T-helper 2 cell treated with Interferon-gamma antibody and Interleukin-4, amounts not matched to agents 5 μg/mL and 100 μg/mL, for 36 hours (primary cell): ENCODE data around the gene ZBTB16.

Experiments used
- DNase-seq: peaks from one replicate; pipeline ENCODE4 v3.0.0; 2021; ENCODE audit warnings: low spot score
- H3K27ac Mint-ChIP-seq: one replicate; pipeline ENCODE4 v1.8.0; 2021; ENCODE audit warnings: mild to moderate bottlenecking, mixed read lengths
- H3K27me3 Mint-ChIP-seq: one replicate; pipeline ENCODE4 v1.8.0; 2021; ENCODE audit warnings: low read depth, mixed read lengths
- H3K36me3 Mint-ChIP-seq: one replicate; pipeline ENCODE4 v1.8.0; 2021; ENCODE audit warnings: low read depth, mixed read lengths
- H3K4me1 Mint-ChIP-seq: one replicate; pipeline ENCODE4 v1.8.0; 2021; ENCODE audit warnings: low read depth, mixed read lengths
- H3K4me3 Mint-ChIP-seq: one replicate; pipeline ENCODE4 v1.8.0; 2022; ENCODE audit warnings: mild to moderate bottlenecking, moderate library complexity, mixed read lengths
- H3K9me3 Mint-ChIP-seq: one replicate; pipeline ENCODE4 v1.8.0; 2021; ENCODE audit warnings: mixed read lengths

Gene ZBTB16

DNA sequence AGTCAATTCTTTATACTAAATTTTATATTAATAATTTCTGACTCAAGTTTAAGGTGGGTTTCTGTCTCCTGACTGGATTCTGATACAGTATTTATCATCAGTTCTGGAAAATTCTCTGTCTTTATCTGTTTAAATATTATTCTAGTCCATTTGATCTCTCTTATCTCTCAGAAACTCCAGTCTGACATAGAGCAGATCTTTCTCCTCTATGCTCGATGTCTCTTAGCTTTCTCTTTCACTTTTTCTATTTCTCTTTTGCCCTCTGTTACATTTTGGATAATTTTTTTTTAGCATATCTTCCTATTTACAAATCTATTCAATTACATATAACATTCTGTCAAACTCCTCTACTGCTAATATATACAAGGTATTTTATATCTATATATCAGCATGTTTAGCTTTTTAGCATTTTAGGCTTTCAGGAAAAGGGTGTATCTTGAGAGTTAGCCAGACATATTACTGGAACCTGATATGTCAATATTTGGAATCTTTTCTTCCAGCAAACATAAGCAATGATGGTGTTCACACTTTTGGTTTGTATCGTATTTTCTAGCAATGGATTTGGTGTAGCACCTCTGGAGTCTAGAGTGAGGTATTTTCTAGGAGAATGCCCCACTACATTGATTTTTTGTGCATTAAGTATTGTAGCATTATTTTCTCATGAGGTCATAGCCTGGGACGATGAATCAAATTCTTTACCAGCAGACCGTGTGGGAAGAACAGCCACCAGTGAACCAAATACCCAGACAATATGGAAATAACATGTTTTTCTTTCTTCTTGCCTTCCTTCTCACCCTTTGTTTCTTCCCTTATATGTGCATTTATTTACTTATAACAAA, 232.6 kb downstream of the ZBTB16 start:
- H3K27me3 Mint-ChIP-seq = peaks cover 24% of the 10 kb centered on the region
- no peaks in the 10 kb centered on the region for H3K9me3 Mint-ChIP-seq
- no peak for DNase-seq
- no peak overlapping the region for H3K27ac Mint-ChIP-seq
- H3K4me3 Mint-ChIP-seq = no peak overlapping the region
- no peaks in the 10 kb centered on the region for H3K36me3 Mint-ChIP-seq
- peaks cover 1% of the 10 kb centered on the region for H3K4me1 Mint-ChIP-seq

DNA sequence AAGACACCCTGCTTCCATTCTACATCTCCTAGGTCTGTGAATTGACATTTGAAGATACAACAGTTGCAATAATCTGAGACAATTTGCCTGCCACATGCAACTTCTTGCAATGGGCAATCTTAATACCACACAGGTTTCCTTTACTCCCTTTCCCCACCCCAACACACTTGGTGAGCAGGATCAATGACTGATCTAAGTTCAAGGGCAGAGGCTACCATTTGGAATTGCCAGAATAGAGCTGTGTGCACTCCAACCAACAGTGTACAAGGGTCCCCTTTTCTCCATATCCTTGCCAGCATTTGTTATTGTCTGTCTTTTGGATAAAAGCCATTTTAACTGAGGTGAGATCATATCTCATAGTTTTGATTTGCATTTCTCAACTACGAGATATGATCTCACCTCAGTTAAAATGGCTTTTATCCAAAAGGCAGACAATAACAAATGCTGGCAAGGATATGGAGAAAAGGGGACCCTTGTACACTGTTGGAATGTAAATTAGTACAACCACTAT, 233.7 kb downstream of the ZBTB16 start:
- no peak for DNase-seq
- no peaks in the 10 kb centered on the region for H3K9me3 Mint-ChIP-seq
- no peak overlapping the region for H3K4me3 Mint-ChIP-seq
- H3K27ac Mint-ChIP-seq = no peak overlapping the region
- no peaks in the 10 kb centered on the region for H3K4me1 Mint-ChIP-seq
- peaks cover 17% of the 10 kb centered on the region for H3K27me3 Mint-ChIP-seq
- no peaks in the 10 kb centered on the region for H3K36me3 Mint-ChIP-seq

GRCh38 chr11:114295676-114296604, 236.4 kb downstream of the ZBTB16 start, which contains the start of gene NNMT:
Gene NNMT (plus strand): TSS chr11:114296399. CDS start chr11:114296557, 158 bp downstream.
- Mint-ChIP-seq H3K4me3 (no peak within 1 kb of the TSS), H3K27ac (no peak within 1 kb of the TSS), H3K4me1 (no peaks in the 10 kb centered on the region), H3K9me3 (no peaks in the 10 kb centered on the region), H3K36me3 (no peaks in the 10 kb centered on the region), H3K27me3 (peaks cover 8% of the 10 kb centered on the region)
- DNase-seq = no peak

- Mint-ChIP-seq H3K36me3 (no peaks in the 10 kb centered on the region), H3K4me1 (no peaks in the 10 kb centered on the region), H3K27me3 (peaks cover 10% of the 10 kb centered on the region), H3K27ac (no peak overlapping the region), H3K9me3 (no peaks in the 10 kb centered on the region), H3K4me3 (no peak overlapping the region)
- DNase-seq = no peak
These were observed 237.3 kb downstream of the ZBTB16 start for GRCh38 chr11:114296605-114297372.

DNA sequence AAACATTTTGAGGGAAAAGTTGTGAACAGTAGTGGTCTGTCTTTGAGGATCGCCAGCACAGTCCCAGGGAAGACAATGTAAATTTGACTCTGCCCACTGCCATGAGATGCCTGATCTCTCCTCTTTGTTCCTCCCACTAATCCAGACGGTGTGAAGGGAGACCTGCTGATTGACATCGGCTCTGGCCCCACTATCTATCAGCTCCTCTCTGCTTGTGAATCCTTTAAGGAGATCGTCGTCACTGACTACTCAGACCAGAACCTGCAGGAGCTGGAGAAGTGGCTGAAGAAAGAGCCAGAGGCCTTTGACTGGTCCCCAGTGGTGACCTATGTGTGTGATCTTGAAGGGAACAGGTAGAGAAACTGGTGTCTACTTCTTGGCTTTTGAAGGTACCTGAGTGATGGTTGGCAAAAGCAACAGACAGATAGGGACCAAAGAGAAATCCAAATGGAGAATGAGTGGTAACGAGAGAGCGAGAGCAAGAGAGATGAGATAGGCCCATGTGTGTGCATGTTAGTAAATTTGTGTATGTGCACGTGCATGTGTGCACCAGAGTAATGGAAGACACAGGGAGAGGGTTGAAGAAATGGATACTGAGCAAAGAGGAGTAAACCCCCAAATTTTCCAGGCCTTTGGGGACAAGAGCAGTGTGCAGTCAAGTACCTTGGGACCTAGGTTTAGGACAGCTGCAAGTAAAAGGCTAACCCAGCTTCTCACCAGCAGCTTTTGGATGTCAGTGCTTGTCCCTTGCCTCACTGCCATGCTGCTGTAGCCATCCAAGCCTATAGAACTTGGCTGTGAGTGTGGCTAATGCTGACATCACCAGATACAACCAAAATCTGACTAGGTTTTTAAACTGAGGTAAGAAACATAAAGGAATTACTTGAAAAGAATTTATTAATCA, 238.5 kb downstream of the ZBTB16 start:
- no peak overlapping the region for H3K27ac Mint-ChIP-seq
- no peaks in the 10 kb centered on the region for H3K9me3 Mint-ChIP-seq
- no peaks in the 10 kb centered on the region for H3K4me1 Mint-ChIP-seq
- H3K4me3 Mint-ChIP-seq = no peak overlapping the region
- DNase-seq = no peak
- no peaks in the 10 kb centered on the region for H3K36me3 Mint-ChIP-seq
- peaks cover 13% of the 10 kb centered on the region for H3K27me3 Mint-ChIP-seq

DNA sequence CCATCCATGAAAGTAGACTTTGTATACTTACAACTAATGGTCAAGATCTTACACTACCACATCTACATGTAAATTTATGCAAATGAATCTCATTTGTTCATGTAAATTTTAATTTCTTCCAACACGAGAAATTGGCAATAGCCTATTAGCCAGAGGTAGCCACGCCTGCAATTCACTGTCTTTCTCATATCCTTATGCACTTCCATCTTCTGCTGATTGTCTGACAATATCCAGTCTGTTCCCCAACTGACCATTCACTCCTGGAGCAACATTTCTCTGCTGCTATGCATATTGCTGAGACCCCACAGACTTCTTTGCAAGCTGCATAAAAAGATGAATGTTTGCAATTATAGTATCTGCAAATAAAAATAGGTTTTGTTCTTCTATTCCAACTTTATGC, 239.2 kb downstream of the ZBTB16 start:
- Mint-ChIP-seq H3K27ac (no peak overlapping the region), H3K9me3 (no peaks in the 10 kb centered on the region), H3K36me3 (no peaks in the 10 kb centered on the region), H3K4me3 (no peak overlapping the region), H3K4me1 (no peaks in the 10 kb centered on the region), H3K27me3 (peaks cover 12% of the 10 kb centered on the region)
- DNase-seq = no peak
